ENCODE measurements around the gene AGAP3.

The AGAP3 gene

DNA sequence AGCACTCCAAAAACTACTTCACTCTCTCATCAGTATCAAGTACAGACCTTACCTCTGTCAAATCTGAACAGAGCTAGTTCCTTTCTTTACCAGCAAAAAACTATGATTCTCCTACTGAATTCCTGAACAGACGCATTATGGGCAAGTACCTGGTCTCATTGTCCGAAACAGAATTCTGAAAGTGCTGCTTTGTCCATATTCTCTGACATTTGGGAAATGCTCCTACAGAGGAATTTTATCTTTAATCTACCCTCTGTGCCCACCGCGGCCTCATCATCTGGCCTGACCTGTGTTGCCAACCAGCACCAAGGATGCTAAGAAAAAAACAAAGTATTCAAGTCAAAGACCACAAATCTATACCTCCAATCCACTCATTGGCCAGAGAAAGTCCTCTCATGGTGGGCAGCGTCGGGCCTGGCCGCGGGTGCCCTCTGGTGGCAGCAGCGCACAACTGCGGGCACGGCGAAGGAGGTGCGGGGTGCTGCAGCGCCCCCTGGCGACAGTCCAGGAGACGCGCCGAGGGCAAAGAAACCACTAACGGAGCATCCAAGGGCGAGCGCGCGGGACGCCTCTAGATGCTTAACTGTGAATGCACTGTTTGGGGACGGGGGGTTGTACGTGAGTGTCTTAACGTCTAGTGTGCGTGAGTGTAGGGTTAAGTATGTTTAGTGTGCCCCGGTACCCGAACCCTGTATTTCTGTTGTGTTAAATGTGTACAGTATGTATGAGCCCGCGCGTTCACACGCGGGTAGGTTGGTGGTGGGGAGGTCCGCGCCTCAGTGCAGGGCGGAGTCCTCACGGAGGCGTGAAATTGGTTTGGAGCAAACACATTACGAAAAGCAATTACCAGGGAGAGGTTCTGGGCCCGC lies 86.2 kb downstream of the AGAP3 start:
- Histone ChIP-seq H3K27ac (no peak overlapping the region), H3K4me3 (no peak overlapping the region)
- TF ChIP-seq, protein P1, sequence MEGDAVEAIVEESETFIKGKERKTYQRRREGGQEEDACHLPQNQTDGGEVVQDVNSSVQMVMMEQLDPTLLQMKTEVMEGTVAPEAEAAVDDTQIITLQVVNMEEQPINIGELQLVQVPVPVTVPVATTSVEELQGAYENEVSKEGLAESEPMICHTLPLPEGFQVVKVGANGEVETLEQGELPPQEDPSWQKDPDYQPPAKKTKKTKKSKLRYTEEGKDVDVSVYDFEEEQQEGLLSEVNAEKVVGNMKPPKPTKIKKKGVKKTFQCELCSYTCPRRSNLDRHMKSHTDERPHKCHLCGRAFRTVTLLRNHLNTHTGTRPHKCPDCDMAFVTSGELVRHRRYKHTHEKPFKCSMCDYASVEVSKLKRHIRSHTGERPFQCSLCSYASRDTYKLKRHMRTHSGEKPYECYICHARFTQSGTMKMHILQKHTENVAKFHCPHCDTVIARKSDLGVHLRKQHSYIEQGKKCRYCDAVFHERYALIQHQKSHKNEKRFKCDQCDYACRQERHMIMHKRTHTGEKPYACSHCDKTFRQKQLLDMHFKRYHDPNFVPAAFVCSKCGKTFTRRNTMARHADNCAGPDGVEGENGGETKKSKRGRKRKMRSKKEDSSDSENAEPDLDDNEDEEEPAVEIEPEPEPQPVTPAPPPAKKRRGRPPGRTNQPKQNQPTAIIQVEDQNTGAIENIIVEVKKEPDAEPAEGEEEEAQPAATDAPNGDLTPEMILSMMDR (IDR thresholded peaks at IDR 0.05), result peak; percentile 100
- peak; percentile 84 for DNase-seq (ENCODE audit: low spot score)

DNA sequence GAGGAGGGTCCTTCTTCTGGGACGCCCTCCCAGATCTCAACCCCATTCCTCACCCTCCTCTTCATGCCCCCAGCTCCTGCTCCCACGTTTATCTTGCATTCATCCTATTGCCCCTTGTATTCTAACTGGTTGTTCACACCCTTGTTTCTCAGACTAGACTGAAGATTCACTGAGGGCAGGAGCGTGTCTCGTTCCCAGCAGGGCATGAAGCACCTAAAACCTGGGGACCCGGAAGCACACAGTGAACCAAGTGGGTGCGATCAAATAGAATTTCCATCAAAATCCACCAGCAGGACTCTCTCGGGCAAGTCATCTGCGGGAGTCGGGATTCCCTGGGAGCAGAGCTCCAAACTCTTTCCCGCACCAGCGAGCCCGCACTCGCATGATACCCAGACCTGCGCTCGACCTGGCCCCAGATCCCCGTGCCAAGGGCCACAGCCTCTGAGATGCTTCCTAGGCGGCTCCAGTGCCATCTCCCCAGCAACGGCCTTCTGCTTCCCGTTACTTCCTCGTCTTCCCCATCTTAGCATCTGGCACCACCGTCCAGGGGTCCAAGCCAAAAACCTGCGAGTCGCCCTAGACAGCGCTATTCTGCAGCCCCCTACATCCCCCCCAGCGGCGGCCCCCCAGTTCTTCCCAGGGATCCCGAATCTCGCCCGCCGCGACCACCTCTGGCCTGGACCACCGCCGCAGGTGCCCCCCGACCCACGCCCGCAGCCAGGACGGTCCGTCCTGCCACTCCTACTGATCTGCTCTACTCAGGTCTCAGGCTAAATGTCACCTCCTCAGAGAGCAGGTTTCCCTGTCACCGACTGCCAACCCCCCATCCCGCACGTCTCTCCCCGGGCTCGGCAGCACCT lies 87.3 kb downstream of the AGAP3 start:
- H3K4me3 ChIP-seq, result no peak overlapping the region
- H3K27ac ChIP-seq, result no peak overlapping the region
- peak; percentile 67 for DNase-seq (ENCODE audit: low spot score)
- TF ChIP-seq, protein P1 (IDR thresholded peaks at IDR 0.05), result no peak

DNA sequence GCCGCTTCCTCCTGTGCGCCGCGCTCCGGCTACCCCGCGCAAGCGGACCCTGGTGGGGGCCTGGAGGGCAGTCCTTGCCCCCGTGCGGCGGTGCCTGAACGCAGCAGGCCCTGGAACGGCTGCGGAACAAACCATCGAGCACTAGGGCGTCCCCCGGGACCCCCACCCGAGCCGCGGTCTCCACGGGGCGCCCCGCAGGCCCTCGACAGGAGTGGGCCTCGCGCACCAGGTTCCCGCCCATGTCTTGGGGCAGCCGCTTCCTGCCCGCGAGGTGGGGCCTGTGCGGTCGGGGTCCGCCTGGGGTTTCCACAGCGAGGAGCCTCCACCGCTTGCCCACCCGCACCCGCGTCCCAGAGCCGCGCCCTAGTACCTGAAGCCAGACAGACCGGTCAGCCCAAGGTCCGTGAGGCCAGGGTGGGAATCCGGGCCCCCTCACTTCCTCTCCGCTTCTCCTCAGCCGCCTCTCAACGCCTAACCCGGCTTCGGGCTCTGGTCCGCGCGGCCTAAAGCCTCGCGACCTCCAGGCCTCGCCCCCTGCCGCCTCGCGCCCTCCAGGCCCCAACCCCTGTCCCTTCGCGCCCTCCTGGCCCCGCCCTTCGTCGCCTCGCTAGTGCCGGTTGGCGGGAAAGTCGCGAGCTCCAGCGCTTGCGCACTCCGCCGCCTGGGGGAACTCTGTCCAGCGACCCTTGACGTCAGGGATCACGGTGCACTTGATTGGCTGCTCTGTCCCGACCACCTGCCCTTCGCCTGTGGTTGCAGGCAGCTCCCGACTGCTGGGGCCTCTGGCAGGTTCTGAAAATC lies 88.2 kb downstream of the AGAP3 start:
- peak; percentile 69 for DNase-seq (ENCODE audit: low spot score)
- Histone ChIP-seq H3K4me3 (no peak overlapping the region), H3K27ac (no peak overlapping the region)
- TF ChIP-seq, protein P1 (IDR thresholded peaks at IDR 0.05), result no peak

DNA sequence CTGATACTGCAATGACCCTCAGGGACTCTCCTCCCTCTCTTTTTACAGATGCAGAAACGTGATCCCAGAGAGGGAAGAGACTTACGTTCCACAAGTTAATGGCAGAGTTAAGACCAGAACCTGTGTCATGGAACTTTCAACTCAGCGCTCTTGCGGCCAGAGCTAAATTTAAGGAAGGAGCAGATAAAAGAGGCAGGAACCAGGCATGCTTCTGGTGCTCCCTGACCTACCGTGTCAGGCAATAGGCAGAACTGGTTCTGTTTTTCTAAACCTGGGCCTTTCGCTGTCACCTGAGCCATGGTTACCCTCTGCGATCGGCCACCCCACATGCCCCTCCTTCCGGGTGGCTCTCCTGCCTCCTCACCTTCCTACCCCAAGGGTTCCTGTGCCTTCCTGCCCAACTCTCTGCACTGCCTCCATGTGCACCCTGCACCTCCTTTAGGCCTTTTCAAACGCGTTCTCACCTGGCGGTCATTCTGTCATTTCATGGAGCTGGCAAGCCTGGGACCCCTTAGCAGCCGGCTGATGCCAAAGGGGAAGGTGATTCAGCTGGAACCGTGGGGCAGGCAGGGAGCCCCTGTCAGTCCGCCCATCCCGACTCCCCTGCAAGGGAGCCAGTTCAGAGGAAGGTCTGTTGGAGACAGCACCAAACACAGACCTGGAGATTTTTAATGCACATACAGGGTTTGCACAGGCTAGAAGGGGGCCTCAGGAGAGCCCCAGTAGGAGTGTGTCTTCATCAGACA lies 88.9 kb downstream of the AGAP3 start:
- Histone ChIP-seq H3K4me3 (no peak overlapping the region), H3K27ac (no peak overlapping the region)
- TF ChIP-seq, protein P1 (IDR thresholded peaks at IDR 0.05), result no peak
- DNase-seq (ENCODE audit: low spot score), result no peak

DNA sequence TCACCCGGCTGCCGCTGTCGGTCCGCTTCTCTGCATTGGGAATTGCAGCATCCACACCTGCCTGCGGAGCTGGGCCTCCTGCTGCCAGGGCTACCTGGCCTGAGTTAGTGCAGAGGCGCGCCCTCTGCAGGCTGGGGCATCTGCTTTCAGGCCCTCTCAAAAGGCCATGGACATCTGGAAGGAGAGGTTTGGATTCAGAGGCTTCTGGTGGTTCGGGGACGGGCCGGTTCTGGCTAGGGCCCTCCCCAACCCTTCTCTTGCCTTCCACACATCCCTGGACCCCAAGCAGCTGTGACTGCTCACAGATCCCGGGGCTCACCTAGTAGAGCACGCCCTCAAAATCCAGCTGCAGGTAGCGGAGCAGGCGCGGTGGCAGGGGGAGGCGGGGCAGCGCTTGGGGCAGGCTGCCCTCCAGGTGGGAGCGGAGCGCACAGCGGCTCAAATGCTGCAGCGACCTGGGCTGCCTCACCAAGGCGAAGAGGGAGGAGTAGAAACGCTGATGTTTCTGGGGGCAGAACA lies 89.6 kb downstream of the AGAP3 start:
- DNase-seq (ENCODE audit: low spot score), result no peak
- Histone ChIP-seq H3K27ac (no peak overlapping the region), H3K4me3 (no peak overlapping the region)
- TF ChIP-seq, protein P1 (IDR thresholded peaks at IDR 0.05), result no peak

DNA sequence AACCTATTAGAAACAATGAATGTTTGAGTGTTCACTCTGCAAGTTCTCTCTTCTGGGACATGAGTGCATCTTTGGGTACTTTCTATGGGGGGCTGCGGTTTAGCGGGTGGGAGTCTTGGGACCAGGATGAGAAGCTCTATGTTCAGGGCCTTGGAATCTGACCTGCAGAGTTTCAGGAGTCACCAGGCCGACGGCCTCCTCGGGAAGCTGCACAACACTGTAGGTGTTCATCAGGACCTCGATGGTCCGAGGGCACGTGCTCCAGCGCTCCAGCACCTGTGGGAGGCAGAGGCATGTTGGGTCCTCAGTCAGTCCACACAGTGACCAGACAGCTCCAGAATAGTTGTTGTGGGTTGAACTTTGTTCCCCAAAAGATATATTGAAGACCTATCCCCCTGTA lies 90.1 kb downstream of the AGAP3 start:
- DNase-seq (ENCODE audit: low spot score), result no peak
- no peak overlapping the region for H3K27ac ChIP-seq
- TF ChIP-seq, protein P1 (IDR thresholded peaks at IDR 0.05), result no peak
- no peak overlapping the region for H3K4me3 ChIP-seq

Data from coronary artery (tissue), 2 donors.